Neural progenitor cell (in vitro differentiated cells): Measurements from ENCODE around the gene SEMA6B. TPM values are rescaled to one million over a fixed set of nuclear protein-coding genes. Genes with fewer than 3 reads are reported as not detected.
A peak's percentile ranks its signal among the peaks of the same experiment; 100 is the strongest.

Experiments
- DNase-seq: peaks from one replicate; pipeline ENCODE4 v3.0.0-alpha.2; 2016; ENCODE audit warnings: low spot score
- H2AFZ ChIP-seq: fragments of 200-600 bp; sonication (generic); replicated peaks from 2 replicates; pipeline ENCODE4 v1.6.1; 2016; ENCODE audit warnings: antibody characterized with exemption
- H3F3A ChIP-seq: fragments of 200-600 bp; sonication (generic); 2 replicates; pipeline ENCODE4 v1.6.1; 2016; ENCODE audit warnings: antibody characterized with exemption, low read depth
- H3K27ac ChIP-seq: fragments of 200-600 bp; sonication (generic); 2 replicates; pipeline ENCODE4 v1.5.1; 2016; ENCODE audit warnings: mild to moderate bottlenecking
- H3K27me3 ChIP-seq: fragments of 200-600 bp; sonication (generic); 2 replicates; pipeline ENCODE4 v1.6.1; 2016; ENCODE audit warnings: mild to moderate bottlenecking, moderate library complexity
- H3K36me3 ChIP-seq: fragments of 200-600 bp; sonication (generic); 2 replicates; pipeline ENCODE4 v1.5.1; 2016
- H3K4me1 ChIP-seq: fragments of 200-600 bp; sonication (generic); 2 replicates; pipeline ENCODE4 v1.6.1; 2016; ENCODE audit warnings: mixed run types
- H3K4me2 ChIP-seq: fragments of 200-600 bp; sonication (generic); 2 replicates; pipeline ENCODE4 v1.6.1; 2016
- H3K4me3 ChIP-seq: fragments of 200-600 bp; sonication (generic); 2 replicates; pipeline ENCODE4 v1.5.1; 2016
- H3K79me2 ChIP-seq: fragments of 200-600 bp; sonication (generic); 2 replicates; pipeline ENCODE4 v1.6.1; 2016; ENCODE audit warnings: low read depth
- H3K9ac ChIP-seq: fragments of 200-600 bp; sonication (generic); 2 replicates; pipeline ENCODE4 v1.6.1; 2016
- H3K9me3 ChIP-seq: fragments of 200-600 bp; sonication (generic); 2 replicates; pipeline ENCODE4 v1.5.1; 2016; ENCODE audit warnings: low read depth
- H4K20me1 ChIP-seq: fragments of 200-600 bp; sonication (generic); 2 replicates; pipeline ENCODE4 v1.6.1; 2016; ENCODE audit warnings: low read depth
- H3K27ac Mint-ChIP-seq: 3 replicates; pipeline ENCODE4 v1.8.0; 2021; ENCODE audit warnings: mixed read lengths
- H3K27me3 Mint-ChIP-seq: 2 replicates; pipeline ENCODE4 v1.8.0; 2022; ENCODE audit warnings: low read depth, mild to moderate bottlenecking, inconsistent platforms, moderate library complexity, mixed read lengths; ENCODE audit not compliant: insufficient read depth
- H3K36me3 Mint-ChIP-seq: 3 replicates; pipeline ENCODE4 v1.8.0; 2021; ENCODE audit warnings: mixed read lengths
- H3K4me1 Mint-ChIP-seq: 3 replicates; pipeline ENCODE4 v1.8.0; 2021; ENCODE audit warnings: mixed read lengths
- H3K4me3 Mint-ChIP-seq: 3 replicates; pipeline ENCODE4 v1.8.0; 2021; ENCODE audit warnings: mild to moderate bottlenecking, moderate library complexity, mixed read lengths
- H3K9me3 Mint-ChIP-seq: 3 replicates; pipeline ENCODE4 v1.8.0; 2020; ENCODE audit warnings: mixed read lengths
- EZH2 ChIP-seq: fragments of 200-600 bp; sonication (generic); IDR thresholded peaks from 2 replicates; pipeline ENCODE4 v1.6.1; 2017; ENCODE audit warnings: antibody characterized with exemption, mild to moderate bottlenecking, moderate library complexity
- EZH2phosphoT487 ChIP-seq: fragments of 200-600 bp; sonication (generic); IDR thresholded peaks from 2 replicates; pipeline ENCODE4 v1.6.1; 2017; ENCODE audit warnings: antibody characterized with exemption
- total RNA-seq: library from RNA; depleted of rRNA; stranded (reverse); fragments of >200 nt; gene quantifications from 2 replicates; pipeline ENCODE4 v1.2.3, GENCODE V29; 2015; ENCODE audit warnings: low replicate concordance
- TF ChIP-seq, protein P1 (sequence below): fragments of 200-600 bp; sonication (generic); IDR thresholded peaks from 2 replicates; pipeline ENCODE4 v1.5.1; 2017; ENCODE audit warnings: antibody characterized with exemption, mild to moderate bottlenecking

SEMA6B gene
- total RNA-seq, 1 donor from 2014 or later: 22.6 TPM

DNA sequence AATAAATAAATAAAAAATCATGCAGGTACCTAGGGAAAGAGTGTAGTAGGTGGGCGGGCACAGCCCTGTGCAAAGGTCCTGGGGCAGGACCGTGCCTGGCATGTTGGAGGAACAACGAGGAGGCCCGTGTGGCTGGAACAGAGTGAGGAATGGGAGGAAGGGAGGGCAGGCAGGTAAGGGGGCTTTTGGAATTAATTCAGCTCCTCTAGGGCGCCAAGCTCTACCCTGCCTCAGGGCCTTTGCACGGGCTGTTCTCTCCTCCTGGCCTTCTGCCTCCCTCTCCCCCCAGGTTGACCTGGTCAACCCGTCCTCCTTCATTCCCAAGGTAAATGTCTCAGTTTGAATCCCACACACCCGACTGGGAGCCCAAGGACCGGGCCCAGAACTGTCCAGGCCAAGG lies 31.1 kb upstream of the SEMA6B start:
- peak overlapping the region; percentile 85 for H3K27ac Mint-ChIP-seq

DNA sequence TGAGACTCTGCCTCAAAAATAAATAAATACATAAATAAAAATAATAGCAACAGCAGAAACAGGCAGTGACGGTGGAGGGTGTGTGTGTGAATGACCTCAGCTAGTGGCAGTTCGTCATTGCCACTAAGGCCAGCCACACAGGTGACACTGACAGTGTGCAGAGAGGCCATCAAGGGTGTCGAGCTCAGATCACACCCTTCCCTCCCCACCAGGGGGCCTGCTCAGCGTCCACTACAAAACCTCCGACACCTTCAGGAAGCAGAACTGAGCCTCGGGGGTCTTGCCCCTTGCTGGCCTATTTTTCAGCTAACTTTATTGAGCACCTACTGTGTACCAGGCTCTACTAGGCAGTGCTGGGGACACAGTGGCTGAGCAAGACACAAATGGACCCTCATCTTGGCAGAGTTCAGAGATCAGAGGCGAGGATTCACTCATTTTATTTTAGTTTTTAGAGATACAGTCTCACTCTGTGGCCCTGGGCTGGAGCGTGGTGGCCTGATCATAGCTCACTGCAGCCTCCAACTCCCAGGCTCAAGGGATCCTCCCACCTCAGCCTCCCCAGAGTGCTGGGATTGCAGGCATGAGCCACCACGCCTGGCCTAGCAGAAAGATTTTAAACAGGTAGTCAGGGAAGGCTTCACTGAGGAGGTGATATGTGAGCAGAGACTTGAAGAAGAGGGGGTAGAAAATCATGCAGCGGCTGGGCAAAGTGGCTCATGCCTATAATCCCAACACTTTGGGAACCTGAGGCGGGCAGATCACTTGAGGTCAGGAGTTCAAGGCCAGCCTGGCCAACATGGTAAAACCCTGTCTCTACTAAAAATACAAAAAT lies 30.3 kb upstream of the SEMA6B start:
- Mint-ChIP-seq H3K27me3 (peaks cover 24% of the 10 kb centered on the region), H3K36me3 (no peaks in the 10 kb centered on the region), H3K4me1 (peaks cover 28% of the 10 kb centered on the region), H3K27ac (no peak overlapping the region), H3K4me3 (no peak overlapping the region), H3K9me3 (no peaks in the 10 kb centered on the region)
- no peak overlapping the region for H3K9ac ChIP-seq
- no peaks in the 10 kb centered on the region for H3K9me3 ChIP-seq
- H3K27ac ChIP-seq: no peak overlapping the region
- no peak overlapping the region for H3K4me2 ChIP-seq
- H3K4me1 ChIP-seq: peaks cover 6% of the 10 kb centered on the region
- H3K27me3 ChIP-seq: peaks cover 6% of the 10 kb centered on the region
- no peaks in the 10 kb centered on the region for H3K79me2 ChIP-seq
- H2AFZ ChIP-seq: no peak overlapping the region
- H4K20me1 ChIP-seq: no peaks in the 10 kb centered on the region
- H3F3A ChIP-seq: peaks cover 34% of the 10 kb centered on the region
- H3K36me3 ChIP-seq: no peaks in the 10 kb centered on the region
- TF ChIP-seq EZH2: no peak
- TF ChIP-seq, protein P1, sequence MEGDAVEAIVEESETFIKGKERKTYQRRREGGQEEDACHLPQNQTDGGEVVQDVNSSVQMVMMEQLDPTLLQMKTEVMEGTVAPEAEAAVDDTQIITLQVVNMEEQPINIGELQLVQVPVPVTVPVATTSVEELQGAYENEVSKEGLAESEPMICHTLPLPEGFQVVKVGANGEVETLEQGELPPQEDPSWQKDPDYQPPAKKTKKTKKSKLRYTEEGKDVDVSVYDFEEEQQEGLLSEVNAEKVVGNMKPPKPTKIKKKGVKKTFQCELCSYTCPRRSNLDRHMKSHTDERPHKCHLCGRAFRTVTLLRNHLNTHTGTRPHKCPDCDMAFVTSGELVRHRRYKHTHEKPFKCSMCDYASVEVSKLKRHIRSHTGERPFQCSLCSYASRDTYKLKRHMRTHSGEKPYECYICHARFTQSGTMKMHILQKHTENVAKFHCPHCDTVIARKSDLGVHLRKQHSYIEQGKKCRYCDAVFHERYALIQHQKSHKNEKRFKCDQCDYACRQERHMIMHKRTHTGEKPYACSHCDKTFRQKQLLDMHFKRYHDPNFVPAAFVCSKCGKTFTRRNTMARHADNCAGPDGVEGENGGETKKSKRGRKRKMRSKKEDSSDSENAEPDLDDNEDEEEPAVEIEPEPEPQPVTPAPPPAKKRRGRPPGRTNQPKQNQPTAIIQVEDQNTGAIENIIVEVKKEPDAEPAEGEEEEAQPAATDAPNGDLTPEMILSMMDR: peak; percentile 26
- H3K4me3 ChIP-seq: no peak overlapping the region
- peak; percentile 34 for DNase-seq

More for the DNA sequence above, 31.1 kb upstream of the SEMA6B start:
- peaks cover 6% of the 10 kb centered on the region for H3K27me3 ChIP-seq
- H3K4me2 ChIP-seq: no peak overlapping the region
- no peak overlapping the region for H3K4me3 ChIP-seq
- no peak overlapping the region for H2AFZ ChIP-seq
- H3K9me3 ChIP-seq: no peaks in the 10 kb centered on the region
- H3K4me1 Mint-ChIP-seq: peaks cover 27% of the 10 kb centered on the region
- TF ChIP-seq, protein P1: no peak
- no peak for TF ChIP-seq EZH2phosphoT487
- no peak for TF ChIP-seq EZH2
- H3K9me3 Mint-ChIP-seq: no peaks in the 10 kb centered on the region
- H3K4me1 ChIP-seq: peaks cover 3% of the 10 kb centered on the region
- no peak overlapping the region for H3K4me3 Mint-ChIP-seq
- H3K27ac ChIP-seq: no peak overlapping the region
- peaks cover 24% of the 10 kb centered on the region for H3K27me3 Mint-ChIP-seq
- no peaks in the 10 kb centered on the region for H3K36me3 Mint-ChIP-seq
- H3K79me2 ChIP-seq: no peaks in the 10 kb centered on the region
- H3F3A ChIP-seq: peaks cover 27% of the 10 kb centered on the region
- no peak overlapping the region for H3K9ac ChIP-seq
- no peaks in the 10 kb centered on the region for H3K36me3 ChIP-seq
- no peak for DNase-seq
- no peaks in the 10 kb centered on the region for H4K20me1 ChIP-seq

DNA sequence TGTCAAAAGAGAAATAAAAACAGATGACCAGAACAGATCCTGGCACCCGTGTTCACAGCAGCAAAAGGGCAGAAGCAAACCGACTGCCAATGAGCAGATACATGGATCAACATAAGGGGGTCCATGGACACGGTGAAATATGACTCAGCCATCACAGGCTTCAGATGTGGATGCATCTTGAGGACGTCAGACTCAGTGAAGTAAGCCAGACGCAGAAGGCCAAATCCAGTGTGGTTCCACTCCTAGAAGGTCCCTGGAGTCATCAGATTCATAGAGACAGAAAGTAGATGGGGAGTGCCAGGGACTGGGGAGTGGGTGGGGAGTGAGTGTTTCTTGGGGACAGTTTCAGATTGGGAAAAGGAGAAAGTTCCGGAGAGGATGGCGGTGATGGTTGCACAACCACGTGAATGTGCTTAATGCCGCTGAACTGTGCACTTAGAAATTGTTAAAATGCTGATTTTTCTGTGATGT lies 28.8 kb upstream of the SEMA6B start:
- no peak overlapping the region for H3K4me3 ChIP-seq
- TF ChIP-seq, protein P1: no peak
- TF ChIP-seq EZH2phosphoT487: no peak
- no peak overlapping the region for H3K4me2 ChIP-seq
- no peak overlapping the region for H3K27ac ChIP-seq
- peaks cover 48% of the 10 kb centered on the region for H3F3A ChIP-seq
- H3K79me2 ChIP-seq: no peaks in the 10 kb centered on the region
- Mint-ChIP-seq H3K27me3 (peaks cover 22% of the 10 kb centered on the region), H3K36me3 (no peaks in the 10 kb centered on the region), H3K27ac (peak overlapping the region; percentile 61), H3K4me1 (peaks cover 25% of the 10 kb centered on the region), H3K9me3 (no peaks in the 10 kb centered on the region), H3K4me3 (peak overlapping the region; percentile 2)
- peaks cover 6% of the 10 kb centered on the region for H3K27me3 ChIP-seq
- H3K36me3 ChIP-seq: no peaks in the 10 kb centered on the region
- H3K9me3 ChIP-seq: no peaks in the 10 kb centered on the region
- no peaks in the 10 kb centered on the region for H4K20me1 ChIP-seq
- DNase-seq: no peak
- H3K4me1 ChIP-seq: peaks cover 8% of the 10 kb centered on the region
- no peak overlapping the region for H3K9ac ChIP-seq
- H2AFZ ChIP-seq: no peak overlapping the region
